ENCODE measurements around the gene FAM177A1.
A peak's percentile ranks its signal among the peaks of the same experiment; 100 is the strongest.
"Not testable (repeated sequence)": the region's sequence is repeated elsewhere in the genome, so short reads cannot be mapped to it uniquely, and the experiment has no call there.

FAM177A1 gene

GRCh38 chr14:35061113-35061791 lies 15.2 kb downstream of the FAM177A1 start:
- DNase-seq (ENCODE audit: low read depth in 2 of 2), result not testable (repeated sequence)

GRCh38 chr14:35065731-35066130 lies 19.7 kb downstream of the FAM177A1 start:
- not testable (repeated sequence) for DNase-seq (ENCODE audit: low read depth in 2 of 2)

- no peak for DNase-seq (ENCODE audit: low read depth in 2 of 2)
Measured at GRCh38 chr14:35068238-35069012, 22.4 kb downstream of the FAM177A1 start.

GRCh38 chr14:35072226-35072625 lies 26.2 kb downstream of the FAM177A1 start:
- no peak for DNase-seq (ENCODE audit: low read depth in 2 of 2)

- DNase-seq (ENCODE audit: low read depth in 2 of 2), result no peak
Measured at GRCh38 chr14:35073486-35073885, 27.4 kb downstream of the FAM177A1 start.

GRCh38 chr14:35078082-35078481 lies 32.0 kb downstream of the FAM177A1 start:
- no peak for DNase-seq (ENCODE audit: low read depth in 2 of 2)

GRCh38 chr14:35079742-35080141 lies 33.7 kb downstream of the FAM177A1 start:
- no peak for DNase-seq (ENCODE audit: low read depth in 2 of 2)

GRCh38 chr14:35083530-35084150 lies 37.6 kb downstream of the FAM177A1 start:
- no peak for DNase-seq (ENCODE audit: low read depth in 2 of 2)

GRCh38 chr14:35085441-35085840 lies 39.4 kb downstream of the FAM177A1 start:
- DNase-seq (ENCODE audit: low read depth in 2 of 2), result no peak

GRCh38 chr14:35088514-35088913 lies 42.4 kb downstream of the FAM177A1 start:
- DNase-seq (ENCODE audit: low read depth in 2 of 2), result no peak

GRCh38 chr14:35094645-35095044 lies 48.6 kb downstream of the FAM177A1 start:
- not testable (repeated sequence) for DNase-seq (ENCODE audit: low read depth in 2 of 2)

- DNase-seq (ENCODE audit: low read depth in 2 of 2), result no peak
Measured at GRCh38 chr14:35107866-35108265, 61.8 kb downstream of the FAM177A1 start.

- no peak for DNase-seq (ENCODE audit: low read depth in 2 of 2)
Measured at GRCh38 chr14:35112641-35113040, 66.6 kb downstream of the FAM177A1 start.

- DNase-seq (ENCODE audit: low read depth in 2 of 2), result no peak
Measured at GRCh38 chr14:35113308-35113950, 67.4 kb downstream of the FAM177A1 start.

- DNase-seq (ENCODE audit: low read depth in 2 of 2), result no peak
Measured at GRCh38 chr14:35114036-35114435, 68.0 kb downstream of the FAM177A1 start.

- no peak for DNase-seq (ENCODE audit: low read depth in 2 of 2)
Measured at GRCh38 chr14:35116242-35116641, 70.2 kb downstream of the FAM177A1 start.

- DNase-seq (ENCODE audit: low read depth in 2 of 2), result no peak
Measured at GRCh38 chr14:35117112-35117511, 71.0 kb downstream of the FAM177A1 start.

- DNase-seq (ENCODE audit: low read depth in 2 of 2), result no peak
Measured at GRCh38 chr14:35121026-35121886, 75.2 kb downstream of the FAM177A1 start.

GRCh38 chr14:35121887-35122695 lies 76.0 kb downstream of the FAM177A1 start, which contains the start of the genes PPP2R3C and PRORP:
PPP2R3C (minus strand) TSS chr14:35121990; CDS start chr14:35121959, 31 bp downstream.
PRORP (plus strand) TSS chr14:35122552; CDS start chr14:35123246, 694 bp downstream.
- DNase-seq (ENCODE audit: low read depth in 2 of 2), result peak; percentile 72 to 81

GRCh38 chr14:35122696-35123387 lies 76.8 kb downstream of the FAM177A1 start:
- DNase-seq (ENCODE audit: low read depth in 2 of 2), result no peak

Data from stimulated activated CD4-positive, alpha-beta T cell treated with anti-CD3 and anti-CD28 coated beads, Interleukin-1b, Interleukin-23, amount 100 ng/mL, for 4 hours (primary cell).